ENCODE measurements around the gene PTCHD1.

PTCHD1 gene

DNA sequence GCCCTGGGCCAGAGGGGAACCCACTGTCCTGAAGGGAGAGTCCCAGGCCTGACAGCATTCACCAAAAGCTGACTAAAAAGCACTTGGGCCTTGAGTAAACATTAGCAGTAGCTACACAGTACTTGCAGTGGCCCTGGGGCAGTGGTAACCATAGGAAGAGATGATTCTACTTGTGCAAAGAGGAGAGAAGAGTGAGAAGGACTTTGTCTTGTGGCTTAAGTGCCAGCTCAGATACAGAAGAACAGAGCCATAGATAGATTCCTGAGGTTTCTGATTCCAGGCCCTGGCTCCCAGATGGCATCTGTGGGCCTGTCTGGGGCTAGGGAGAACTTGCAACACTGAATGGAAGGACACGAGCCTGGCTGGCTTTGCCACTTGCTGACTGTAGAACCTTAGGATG, 100.5 kb downstream of the PTCHD1 start:
- H3K36me3 ChIP-seq (ENCODE audit: control insufficient read depth, insufficient read depth, low read length) = no peaks in the 10 kb centered on the region
- no peak overlapping the region for H3K4me3 ChIP-seq (ENCODE audit: low read depth, low read length)
- peaks cover 8% of the 10 kb centered on the region for H3K4me1 ChIP-seq (ENCODE audit: control insufficient read depth, insufficient read depth, low read length)
- H3K9ac ChIP-seq (ENCODE audit: low read depth, low read length) = no peak overlapping the region
- H3K9me3 ChIP-seq (ENCODE audit: control insufficient read depth, insufficient read depth, low read length) = no peaks in the 10 kb centered on the region
- no peaks in the 10 kb centered on the region for H3K27me3 ChIP-seq (ENCODE audit: control insufficient read depth, insufficient read depth, low read length)

DNA sequence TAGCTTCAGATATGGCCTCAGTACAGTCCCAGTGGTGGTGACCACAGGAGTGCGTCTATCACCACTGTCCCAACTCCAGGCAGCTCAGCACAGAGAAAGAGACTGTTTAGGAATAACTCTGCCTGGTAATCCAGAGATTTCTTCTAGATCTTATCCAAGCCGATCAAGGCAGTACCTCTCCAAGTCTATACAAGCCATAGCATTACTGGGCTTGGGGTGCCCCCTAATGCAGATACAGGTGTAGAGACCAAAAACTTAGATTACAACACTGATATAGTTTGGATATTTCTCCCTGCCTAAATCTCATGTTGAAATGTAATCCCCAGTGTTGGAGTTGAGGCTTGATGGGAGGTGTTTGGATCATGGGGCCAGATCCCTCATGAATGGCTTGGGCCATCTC, 100.9 kb downstream of the PTCHD1 start:
- no peak overlapping the region for H3K4me3 ChIP-seq (ENCODE audit: low read depth, low read length)
- H3K9ac ChIP-seq (ENCODE audit: low read depth, low read length) = no peak overlapping the region
- H3K4me1 ChIP-seq (ENCODE audit: control insufficient read depth, insufficient read depth, low read length) = peaks cover 8% of the 10 kb centered on the region
- H3K27me3 ChIP-seq (ENCODE audit: control insufficient read depth, insufficient read depth, low read length) = no peaks in the 10 kb centered on the region
- H3K36me3 ChIP-seq (ENCODE audit: control insufficient read depth, insufficient read depth, low read length) = no peaks in the 10 kb centered on the region
- H3K9me3 ChIP-seq (ENCODE audit: control insufficient read depth, insufficient read depth, low read length) = no peaks in the 10 kb centered on the region

- Histone ChIP-seq H3K4me3 (ENCODE audit: low read depth, low read length) (no peak overlapping the region), H3K9me3 (ENCODE audit: control insufficient read depth, insufficient read depth, low read length) (no peaks in the 10 kb centered on the region), H3K27me3 (ENCODE audit: control insufficient read depth, insufficient read depth, low read length) (no peaks in the 10 kb centered on the region), H3K9ac (ENCODE audit: low read depth, low read length) (no peak overlapping the region), H3K4me1 (ENCODE audit: control insufficient read depth, insufficient read depth, low read length) (peaks cover 8% of the 10 kb centered on the region), H3K36me3 (ENCODE audit: control insufficient read depth, insufficient read depth, low read length) (no peaks in the 10 kb centered on the region)
Observed at GRCh38 chrX:23436875-23437274, 102.2 kb downstream of the PTCHD1 start.

- H3K9ac ChIP-seq (ENCODE audit: low read depth, low read length) = no peak overlapping the region
- no peak overlapping the region for H3K4me3 ChIP-seq (ENCODE audit: low read depth, low read length)
- no peaks in the 10 kb centered on the region for H3K9me3 ChIP-seq (ENCODE audit: control insufficient read depth, insufficient read depth, low read length)
- H3K27me3 ChIP-seq (ENCODE audit: control insufficient read depth, insufficient read depth, low read length) = no peaks in the 10 kb centered on the region
- H3K4me1 ChIP-seq (ENCODE audit: control insufficient read depth, insufficient read depth, low read length) = no peaks in the 10 kb centered on the region
- H3K36me3 ChIP-seq (ENCODE audit: control insufficient read depth, insufficient read depth, low read length) = no peaks in the 10 kb centered on the region
Observed at GRCh38 chrX:23451266-23451665, 116.6 kb downstream of the PTCHD1 start.

Data from iPS-15b (cell line).